GM23248 (cell line): Measurements from ENCODE around the gene KIAA1549.

Experiments
- EZH2 ChIP-seq: fragments of 200-600 bp; sonication (generic); IDR thresholded peaks from 2 replicates; pipeline ENCODE4 v1.6.1; 2018; ENCODE audit warnings: antibody characterized with exemption, mild to moderate bottlenecking; ENCODE audit not compliant: insufficient read depth, poor library complexity, severe bottlenecking
- EZH2phosphoT487 ChIP-seq: fragments of 200-600 bp; sonication (generic); IDR thresholded peaks from 2 replicates; pipeline ENCODE4 v1.6.1; 2018; ENCODE audit warnings: antibody characterized with exemption, moderate library complexity, mild to moderate bottlenecking, low read depth; ENCODE audit not compliant: insufficient read depth

- TF ChIP-seq EZH2phosphoT487: no peak
- TF ChIP-seq EZH2: no peak
These were observed 22.7 kb downstream of the KIAA1549 start for GRCh38 chr7:138958391-138958956.
